Measurements from ENCODE around the gene ARHGEF11. TPM values are rescaled to one million over a fixed set of nuclear protein-coding genes. Genes with fewer than 3 reads are reported as not detected.

Gene ARHGEF11
- total and polyA plus RNA-seq, 9 of the 15 experiments (the other 6 are each of a cell fraction or from before 2014, with no cell fraction given), result 0.14 to 15.5 (median 9.0) TPM

DNA sequence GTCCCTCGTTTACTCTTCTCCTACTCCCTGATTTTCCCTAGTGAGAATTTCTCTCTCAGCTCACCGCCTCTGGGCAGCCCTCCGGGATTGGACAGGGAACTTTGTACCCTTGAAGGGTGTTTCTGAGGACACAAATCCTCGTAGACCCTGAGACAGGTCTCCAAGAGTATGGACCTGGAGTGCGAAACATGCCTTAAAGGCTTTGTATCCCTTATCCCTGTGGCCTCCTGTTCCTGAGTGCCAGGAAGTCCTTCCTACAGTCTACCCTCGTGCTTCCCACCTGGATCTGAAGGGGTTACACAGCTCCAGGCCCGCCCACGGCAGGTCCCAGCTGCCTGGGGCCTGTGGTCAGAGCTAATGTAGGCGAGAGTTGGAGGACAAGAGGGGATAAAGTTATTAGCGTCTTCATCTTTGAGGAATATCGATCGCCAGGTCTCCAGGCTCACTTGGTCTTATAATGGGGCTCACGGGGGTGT lies 159.6 kb downstream of the ARHGEF11 start (continued):
- no peak for TF ChIP-seq NELFE (IDR thresholded peaks at IDR 0.05; ENCODE audit: insufficient read depth, insufficient read length)

GRCh38 chr1:156885314-156885713 lies 160.2 kb downstream of the ARHGEF11 start:
- no TSS peak for BruUV-seq (replicated peaks)
- no peaks in the 10 kb centered on the region for H4K20me1 ChIP-seq (replicated peaks; ENCODE audit: control insufficient read depth, insufficient read depth, low read length)
- H3K27ac ChIP-seq (ENCODE audit: extremely low read depth, low read depth, low read length), result no peak overlapping the region
- TF ChIP-seq ZFP36 (IDR thresholded peaks at IDR 0.05; ENCODE audit: low read depth, low read length, partially characterized antibody) (peak; percentile 34), GTF2B (IDR thresholded peaks at IDR 0.05; ENCODE audit: extremely low read depth, insufficient read length) (no peak), MCM3 (IDR thresholded peaks at IDR 0.05) (no peak), HOXB6 (CRISPR knock-in tag; IDR thresholded peaks at IDR 0.05; ENCODE audit: borderline replicate concordance) (no peak), ZNF431 (CRISPR knock-in tag; IDR thresholded peaks at IDR 0.05) (peak; percentile 78)
- TF ChIP-seq, protein P1, sequence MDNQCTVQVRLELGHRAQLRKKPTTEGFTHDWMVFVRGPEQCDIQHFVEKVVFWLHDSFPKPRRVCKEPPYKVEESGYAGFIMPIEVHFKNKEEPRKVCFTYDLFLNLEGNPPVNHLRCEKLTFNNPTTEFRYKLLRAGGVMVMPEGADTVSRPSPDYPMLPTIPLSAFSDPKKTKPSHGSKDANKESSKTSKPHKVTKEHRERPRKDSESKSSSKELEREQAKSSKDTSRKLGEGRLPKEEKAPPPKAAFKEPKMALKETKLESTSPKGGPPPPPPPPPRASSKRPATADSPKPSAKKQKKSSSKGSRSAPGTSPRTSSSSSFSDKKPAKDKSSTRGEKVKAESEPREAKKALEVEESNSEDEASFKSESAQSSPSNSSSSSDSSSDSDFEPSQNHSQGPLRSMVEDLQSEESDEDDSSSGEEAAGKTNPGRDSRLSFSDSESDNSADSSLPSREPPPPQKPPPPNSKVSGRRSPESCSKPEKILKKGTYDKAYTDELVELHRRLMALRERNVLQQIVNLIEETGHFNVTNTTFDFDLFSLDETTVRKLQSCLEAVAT (IDR thresholded peaks at IDR 0.05), result no peak
- no peaks in the 10 kb centered on the region for H3K9me1 ChIP-seq (ENCODE audit: control insufficient read depth, insufficient read depth, low read length)
- H3K9me3 ChIP-seq (replicated peaks; ENCODE audit: control insufficient read depth, insufficient read depth, low read depth, low read length), result no peaks in the 10 kb centered on the region
- H3K9ac ChIP-seq (ENCODE audit: insufficient read depth in 1 of 2, low read depth in 2 of 2, low read length in 2 of 2), result no peak overlapping the region
- DNase-seq (ENCODE audit: extremely low read depth in 1 of 4, low spot score in 3 of 4) (no peak), FAIRE-seq (no peak), ATAC-seq (no peak)
- 73% methylated on average over 1 of the region's 1 CpG for WGBS (ENCODE audit: insufficient coverage, low coverage, missing lambda C conversion rate)
- H3K27me3 ChIP-seq (ENCODE audit: control insufficient read depth in 2 of 2, insufficient read depth in 2 of 2, low read length in 2 of 2), result no peaks in the 10 kb centered on the region
- no peak overlapping the region for H3K4me3 ChIP-seq
- H3K4me2 ChIP-seq (ENCODE audit: insufficient read depth, low read length), result no peak overlapping the region
- H3K79me2 ChIP-seq (ENCODE audit: control insufficient read depth, insufficient read depth, low read length), result no peaks in the 10 kb centered on the region
- no peaks in the 10 kb centered on the region for H3K36me3 ChIP-seq (ENCODE audit: control insufficient read depth, insufficient read depth, low read length)
- in situ Hi-C loops (cut with MboI) (no loop called here), intact Hi-C loops (cut with micrococcal nuclease) (no loop called here)
- peaks cover 17% of the 10 kb centered on the region in 2 experiments; a peak in 4 of 5 replicates for H3K4me1 ChIP-seq (replicated peaks in 1 of 2; ENCODE audit: control insufficient read depth in 2 of 2, insufficient read depth in 2 of 2, low read length in 2 of 2)
- POLR2A ChIA-PET, result interaction anchor here (0.7 to 2.1 kb wide), 2 partner anchors 10 to 1906 kb away, joined by 4 to 7 read pairs; no protein-coding TSS in a partner anchor
- CTCF ChIA-PET (ENCODE audit: low intra/inter-chr PET ratio), result no interaction called here
- H2AFZ ChIP-seq (ENCODE audit: low read depth, low read length), result no peak overlapping the region

MicroRNAs encoded within 50 kb of the gene (microRNA counts, 767-probe panel; counts per million panel counts)
- microRNA hsa-miR-765, result not detected

Small RNA genes within 50 kb of the gene (microRNA-seq; reads per million reads assigned to microRNA genes)
- not detected for gene MIR765 (ENCODE audit: borderline microRNAs expressed)

Small RNA genes within 50 kb of the gene (small RNA-seq; reads per million reads assigned to genes)
- gene MIR765, result not detected
- gene RN7SL612P, result not detected

Other genes starting within 250 kb of the ARHGEF11 start
- gene SH2D2A, start 228.9 kb downstream of the ARHGEF11 start, total RNA-seq (2014; rRNA removed), result 27.7 and 36.0 TPM in 2 replicates
- gene SH2D2A, start 228.9 kb downstream of the ARHGEF11 start, total RNA-seq (2014; rRNA removed; fragmentation: Illumina TruSeq; extraction: Trizol), result 4.8 and 6.9 TPM in 2 replicates
- 6.3 and 8.4 TPM in 2 replicates for gene SH2D2A, start 228.9 kb downstream of the ARHGEF11 start, total RNA-seq (2015; rRNA removed; fragmentation: Illumina TruSeq; extraction: Trizol)
- gene SH2D2A, start 228.9 kb downstream of the ARHGEF11 start, total RNA-seq (2021), result 33.6 TPM in 2 replicates
- 5.7 and 9.7 TPM in 2 replicates for gene SH2D2A, start 228.9 kb downstream of the ARHGEF11 start, polyA plus RNA-seq (2011; rRNA removed)
- gene SH2D2A, start 228.9 kb downstream of the ARHGEF11 start, polyA plus RNA-seq (2014; fragmentation: Illumina TruSeq; extraction: Trizol), result 20.0 and 21.2 TPM in 2 replicates
- 1 to 10 TPM in 1 of 2 experiments, under 1 TPM in 1; 0.89 to 1.1 TPM for gene SH2D2A, start 228.9 kb downstream of the ARHGEF11 start, polyA plus RNA-seq (2014; fragmentation: Nextera tagmentation; extraction: Ambion mirVana)
- 20.8 and 21.4 TPM in 2 replicates for gene SH2D2A, start 228.9 kb downstream of the ARHGEF11 start, polyA plus RNA-seq (2014; rRNA removed)
- 0.08 TPM in 1 of 2 replicates, not detected in the other for gene INSRR, start 186.6 kb downstream of the ARHGEF11 start, total RNA-seq (2014; rRNA removed)
- gene INSRR, start 186.6 kb downstream of the ARHGEF11 start, total RNA-seq (2014; rRNA removed; fragmentation: Illumina TruSeq; extraction: Trizol), result 0.04 TPM in 1 of 2 replicates, not detected in the other
- gene INSRR, start 186.6 kb downstream of the ARHGEF11 start, total RNA-seq (2015; rRNA removed; fragmentation: Illumina TruSeq; extraction: Trizol), result 0.04 and 0.07 TPM in 2 replicates
- gene INSRR, start 186.6 kb downstream of the ARHGEF11 start, total RNA-seq (2021), result 0.18 TPM in 2 replicates
- 0.06 and 0.07 TPM in 2 replicates for gene INSRR, start 186.6 kb downstream of the ARHGEF11 start, polyA plus RNA-seq (2011; rRNA removed)
- 0.03 and 0.06 TPM in 2 replicates for gene INSRR, start 186.6 kb downstream of the ARHGEF11 start, polyA plus RNA-seq (2014; fragmentation: Illumina TruSeq; extraction: Trizol)
- gene INSRR, start 186.6 kb downstream of the ARHGEF11 start, polyA plus RNA-seq (2014; fragmentation: Nextera tagmentation; extraction: Ambion mirVana), result not detected
- 0.07 and 0.12 TPM in 2 replicates for gene INSRR, start 186.6 kb downstream of the ARHGEF11 start, polyA plus RNA-seq (2014; rRNA removed)
- gene NTRK1, start 184.9 kb downstream of the ARHGEF11 start, total RNA-seq (2014; rRNA removed), result 22.4 and 23.1 TPM in 2 replicates
- 3.3 and 4.8 TPM in 2 replicates for gene NTRK1, start 184.9 kb downstream of the ARHGEF11 start, total RNA-seq (2014; rRNA removed; fragmentation: Illumina TruSeq; extraction: Trizol)
- 4.0 and 4.2 TPM in 2 replicates for gene NTRK1, start 184.9 kb downstream of the ARHGEF11 start, total RNA-seq (2015; rRNA removed; fragmentation: Illumina TruSeq; extraction: Trizol)
- 28.0 and 30.0 TPM in 2 replicates for gene NTRK1, start 184.9 kb downstream of the ARHGEF11 start, total RNA-seq (2021)
- 18.2 and 21.5 TPM in 2 replicates for gene NTRK1, start 184.9 kb downstream of the ARHGEF11 start, polyA plus RNA-seq (2011; rRNA removed)
- 7.9 and 16.1 TPM in 2 replicates for gene NTRK1, start 184.9 kb downstream of the ARHGEF11 start, polyA plus RNA-seq (2014; fragmentation: Illumina TruSeq; extraction: Trizol)
- 1 to 10 TPM in 1 of 2 experiments, under 1 TPM in 1; 0.46 to 2.3 TPM for gene NTRK1, start 184.9 kb downstream of the ARHGEF11 start, polyA plus RNA-seq (2014; fragmentation: Nextera tagmentation; extraction: Ambion mirVana)
- 23.3 and 26.2 TPM in 2 replicates for gene NTRK1, start 184.9 kb downstream of the ARHGEF11 start, polyA plus RNA-seq (2014; rRNA removed)
- 6.4 and 12.7 TPM in 2 replicates for gene PEAR1, start 152.0 kb downstream of the ARHGEF11 start, total RNA-seq (2014; rRNA removed)
- gene PEAR1, start 152.0 kb downstream of the ARHGEF11 start, total RNA-seq (2014; rRNA removed; fragmentation: Illumina TruSeq; extraction: Trizol), result 2.5 and 2.6 TPM in 2 replicates
- 5.9 and 6.0 TPM in 2 replicates for gene PEAR1, start 152.0 kb downstream of the ARHGEF11 start, total RNA-seq (2015; rRNA removed; fragmentation: Illumina TruSeq; extraction: Trizol)
- gene PEAR1, start 152.0 kb downstream of the ARHGEF11 start, total RNA-seq (2021), result 5.2 and 6.1 TPM in 2 replicates
- 13.9 and 16.6 TPM in 2 replicates for gene PEAR1, start 152.0 kb downstream of the ARHGEF11 start, polyA plus RNA-seq (2011; rRNA removed)
- gene PEAR1, start 152.0 kb downstream of the ARHGEF11 start, polyA plus RNA-seq (2014; fragmentation: Illumina TruSeq; extraction: Trizol), result 6.8 and 9.8 TPM in 2 replicates
- 1 to 10 TPM in 1 of 2 experiments, under 1 TPM in 1; 0.87 to 1.1 TPM for gene PEAR1, start 152.0 kb downstream of the ARHGEF11 start, polyA plus RNA-seq (2014; fragmentation: Nextera tagmentation; extraction: Ambion mirVana)
- 7.0 and 9.1 TPM in 2 replicates for gene PEAR1, start 152.0 kb downstream of the ARHGEF11 start, polyA plus RNA-seq (2014; rRNA removed)
- 0.64 TPM in 1 of 2 replicates, not detected in the other for gene LRRC71, start 125.1 kb downstream of the ARHGEF11 start, total RNA-seq (2014; rRNA removed)
- 0.22 and 0.51 TPM in 2 replicates for gene LRRC71, start 125.1 kb downstream of the ARHGEF11 start, total RNA-seq (2014; rRNA removed; fragmentation: Illumina TruSeq; extraction: Trizol)
- not detected in 2 replicates for gene LRRC71, start 125.1 kb downstream of the ARHGEF11 start, total RNA-seq (2015; rRNA removed; fragmentation: Illumina TruSeq; extraction: Trizol)
- gene LRRC71, start 125.1 kb downstream of the ARHGEF11 start, total RNA-seq (2021), result 0.45 and 1.2 TPM in 2 replicates
- gene LRRC71, start 125.1 kb downstream of the ARHGEF11 start, polyA plus RNA-seq (2011; rRNA removed), result 0.87 and 1.1 TPM in 2 replicates
- gene LRRC71, start 125.1 kb downstream of the ARHGEF11 start, polyA plus RNA-seq (2014; fragmentation: Illumina TruSeq; extraction: Trizol), result 0.06 and 0.51 TPM in 2 replicates
- gene LRRC71, start 125.1 kb downstream of the ARHGEF11 start, polyA plus RNA-seq (2014; fragmentation: Nextera tagmentation; extraction: Ambion mirVana), result under 1 TPM; 0.23 to 0.38 TPM
- gene LRRC71, start 125.1 kb downstream of the ARHGEF11 start, polyA plus RNA-seq (2014; rRNA removed), result 0.19 and 0.91 TPM in 2 replicates
- gene ETV3L, start 54.1 kb upstream of the ARHGEF11 start, total RNA-seq (2014; rRNA removed), result not detected in 2 replicates
- not detected in 2 replicates for gene ETV3L, start 54.1 kb upstream of the ARHGEF11 start, total RNA-seq (2014; rRNA removed; fragmentation: Illumina TruSeq; extraction: Trizol)
- gene ETV3L, start 54.1 kb upstream of the ARHGEF11 start, total RNA-seq (2015; rRNA removed; fragmentation: Illumina TruSeq; extraction: Trizol), result not detected in 2 replicates
- gene ETV3L, start 54.1 kb upstream of the ARHGEF11 start, total RNA-seq (2021), result not detected in 2 replicates
- gene ETV3L, start 54.1 kb upstream of the ARHGEF11 start, polyA plus RNA-seq (2011; rRNA removed), result not detected in 2 replicates
- gene ETV3L, start 54.1 kb upstream of the ARHGEF11 start, polyA plus RNA-seq (2014; fragmentation: Illumina TruSeq; extraction: Trizol), result not detected in 2 replicates
- gene ETV3L, start 54.1 kb upstream of the ARHGEF11 start, polyA plus RNA-seq (2014; fragmentation: Nextera tagmentation; extraction: Ambion mirVana), result not detected
- not detected in 2 replicates for gene ETV3L, start 54.1 kb upstream of the ARHGEF11 start, polyA plus RNA-seq (2014; rRNA removed)
- 6.4 and 8.4 TPM in 2 replicates for gene ETV3, start 92.7 kb upstream of the ARHGEF11 start, total RNA-seq (2014; rRNA removed)
- 10.7 and 11.4 TPM in 2 replicates for gene ETV3, start 92.7 kb upstream of the ARHGEF11 start, total RNA-seq (2014; rRNA removed; fragmentation: Illumina TruSeq; extraction: Trizol)
- 10.4 and 11.2 TPM in 2 replicates for gene ETV3, start 92.7 kb upstream of the ARHGEF11 start, total RNA-seq (2015; rRNA removed; fragmentation: Illumina TruSeq; extraction: Trizol)
- 13.9 and 16.0 TPM in 2 replicates for gene ETV3, start 92.7 kb upstream of the ARHGEF11 start, total RNA-seq (2021)
- 7.7 and 9.0 TPM in 2 replicates for gene ETV3, start 92.7 kb upstream of the ARHGEF11 start, polyA plus RNA-seq (2011; rRNA removed)
- 8.2 and 9.1 TPM in 2 replicates for gene ETV3, start 92.7 kb upstream of the ARHGEF11 start, polyA plus RNA-seq (2014; fragmentation: Illumina TruSeq; extraction: Trizol)
- 1 to 10 TPM; 3.1 to 5.4 TPM for gene ETV3, start 92.7 kb upstream of the ARHGEF11 start, polyA plus RNA-seq (2014; fragmentation: Nextera tagmentation; extraction: Ambion mirVana)
- 7.2 TPM in 2 replicates for gene ETV3, start 92.7 kb upstream of the ARHGEF11 start, polyA plus RNA-seq (2014; rRNA removed)

Data from K562 (cell line).